BJ (cell line): Measurements from ENCODE around the gene EEF1E1. TPM values are rescaled to one million over a fixed set of nuclear protein-coding genes. Genes with fewer than 3 reads are reported as not detected.

Source experiments
- CTCF ChIA-PET: fragments of 350-600 bp; formaldehyde crosslinking; extraction: SDS; loops from one replicate; lab custom pipeline; 2021; ENCODE audit warnings: antibody characterized with exemption, inconsistent platforms; lab: Yijun Ruan, JAX
- POLR2A ChIA-PET: fragments of 300-600 bp; sonication (Branson Sonifier 250); formaldehyde crosslinking; extraction: SDS; loops from one replicate; lab custom pipeline; 2021; ENCODE audit warnings: antibody characterized with exemption; lab: Charles Lee
- DNase-seq: peaks from one replicate; pipeline ENCODE4 v3.0.0-alpha.2; 2011; ENCODE audit warnings: low read depth
- H3K27me3 ChIP-seq: 2 replicates; pipeline ENCODE4 v1.6.0; 2011; ENCODE audit warnings: low read length; ENCODE audit not compliant: control insufficient read depth, insufficient read depth
- H3K36me3 ChIP-seq: 2 replicates; pipeline ENCODE4 v1.5.1; 2011; ENCODE audit warnings: low read length; ENCODE audit not compliant: control insufficient read depth, insufficient read depth
- H3K4me3 ChIP-seq: 2 replicates; pipeline ENCODE4 v1.5.1; 2011; ENCODE audit warnings: low read depth, mild to moderate bottlenecking, control low read depth, low read length
- CTCF ChIP-seq: IDR thresholded peaks from 2 replicates; pipeline ENCODE4 v1.5.1; 2011; ENCODE audit warnings: low read depth, mild to moderate bottlenecking, control low read depth, inconsistent platforms, low read length, moderate library complexity; ENCODE audit not compliant: insufficient read depth
- polyA plus RNA-seq: library from polyadenylated mRNA; depleted of rRNA; stranded (reverse); fragments of >200 nt; gene quantifications from 2 replicates; pipeline ENCODE4 v1.2.3, GENCODE V29; 2011

EEF1E1 gene
- polyA plus RNA-seq, 1 experiment: 26.4 TPM

- Histone ChIP-seq H3K36me3 (no peaks in the 10 kb centered on the region), H3K4me3 (no peak overlapping the region), H3K27me3 (no peaks in the 10 kb centered on the region)
- TF ChIP-seq CTCF: no peak
- CTCF ChIA-PET: interaction anchor here (2.1 kb wide), 1 partner anchor 105 kb away, joined by 6 read pairs; no protein-coding TSS in a partner anchor
- DNase-seq: no peak
- POLR2A ChIA-PET: no interaction called here
Observed at GRCh38 chr6:8114956-8115355, 12.6 kb upstream of the EEF1E1 start.

GRCh38 chr6:8113131-8113654 is 10.8 kb upstream of the EEF1E1 start:
- Histone ChIP-seq H3K4me3 (no peak overlapping the region), H3K27me3 (no peaks in the 10 kb centered on the region), H3K36me3 (no peaks in the 10 kb centered on the region)
- no peak for DNase-seq
- TF ChIP-seq CTCF: no peak
- POLR2A ChIA-PET: interaction anchor here (0.5 kb wide), 1 partner anchor 49 kb away, joined by 4 read pairs; no protein-coding TSS in a partner anchor
- CTCF ChIA-PET: interaction anchor here (0.7 to 2.1 kb wide), 4 partner anchors 10 to 106 kb away, joined by 3 to 6 read pairs (median 4); partner anchors contain the start of gene EEF1E1

GRCh38 chr6:8110725-8111124 is 8.4 kb upstream of the EEF1E1 start:
- POLR2A ChIA-PET: interaction anchor here (0.6 kb wide), 1 partner anchor 1972 kb away, joined by 5 read pairs; no protein-coding TSS in a partner anchor
- no peak for TF ChIP-seq CTCF
- Histone ChIP-seq H3K36me3 (no peaks in the 10 kb centered on the region), H3K4me3 (no peak overlapping the region), H3K27me3 (no peaks in the 10 kb centered on the region)
- CTCF ChIA-PET: interaction anchor here (0.8 to 0.9 kb wide), 2 partner anchors 13 to 20 kb away, joined by 4 to 5 read pairs; no protein-coding TSS in a partner anchor
- no peak for DNase-seq

- no peak for TF ChIP-seq CTCF
- no peak for DNase-seq
- CTCF ChIA-PET: interaction anchor here (0.8 to 0.9 kb wide), 2 partner anchors 13 to 21 kb away, joined by 4 to 5 read pairs; no protein-coding TSS in a partner anchor
- POLR2A ChIA-PET: interaction anchor here (0.6 kb wide), 1 partner anchor 1973 kb away, joined by 5 read pairs; no protein-coding TSS in a partner anchor
- Histone ChIP-seq H3K4me3 (no peak overlapping the region), H3K27me3 (no peaks in the 10 kb centered on the region), H3K36me3 (no peaks in the 10 kb centered on the region)
Observed at GRCh38 chr6:8110117-8110721, 7.9 kb upstream of the EEF1E1 start.

- TF ChIP-seq CTCF: no peak
- no peaks in the 10 kb centered on the region for H3K27me3 ChIP-seq
- H3K4me3 ChIP-seq: no peak overlapping the region
- no peak for DNase-seq
- no peaks in the 10 kb centered on the region for H3K36me3 ChIP-seq
- ChIA-PET POLR2A (no interaction called here), CTCF (interaction anchor here (1.3 kb wide), 1 partner anchor 22 kb away, joined by 3 read pairs; no protein-coding TSS in a partner anchor)
Observed at GRCh38 chr6:8108759-8109539, 6.6 kb upstream of the EEF1E1 start.
